B cell (primary cell): ENCODE results near the gene PAM. TPM values are rescaled to one million over a fixed set of nuclear protein-coding genes. Genes with fewer than 3 reads are reported as not detected.

ENCODE experiments used
- ATAC-seq: fragments of 200-7000 bp; cut with Tn5 transposase; one replicate; pipeline ENCODE4 v1.10.0; 2021; ENCODE audit warnings: low read depth, mild to moderate bottlenecking, moderate number of reproducible peaks, moderate library complexity
- CTCF ChIA-PET: fragments of 350-600 bp; sonication (Branson Sonifier 250); formaldehyde crosslinking; loops from one replicate; lab custom pipeline; 2021; ENCODE audit warnings: antibody characterized with exemption, inconsistent platforms; lab: Charles Lee
- POLR2A ChIA-PET: fragments of 350-600 bp; sonication (Branson Sonifier 250); formaldehyde crosslinking; loops from one replicate; lab custom pipeline; 2021; ENCODE audit warnings: antibody characterized with exemption; lab: Charles Lee
- DNase-seq: peaks from one replicate; pipeline ENCODE4 v3.0.0; 2013
- H2AFZ ChIP-seq: 2 replicates; pipeline ENCODE4 v1.6.1; 2012; ENCODE audit warnings: mild to moderate bottlenecking, low read depth, low read length; ENCODE audit not compliant: insufficient read depth, poor library complexity, severe bottlenecking
- H3K27ac ChIP-seq, 2 donors: 1 replicate in 1 of 2; 2 replicates in 1 of 2; pipeline ENCODE4 v1.5.1; 2012 to 2013; ENCODE audit warnings: low read length in 2 of 2, mild to moderate bottlenecking in 2 of 2, moderate library complexity in 1 of 2
- H3K27me3 ChIP-seq, 4 experiments: fragments of 200-600 bp in 1 of 4; sonication (generic) in 1 of 4; replicated peaks in 1 of 4; 1 replicate in 2 of 4; 2 replicates in 2 of 4; pipeline versions ENCODE4 v1.6.1 to v1.7.0; 2013 to 2016; ENCODE audit warnings: low read length in 3 of 4, mild to moderate bottlenecking in 2 of 4, mixed read lengths in 1 of 4, moderate library complexity in 1 of 4; ENCODE audit not compliant: insufficient read depth in 4 of 4, control insufficient read depth in 3 of 4; ENCODE audit errors: control extremely low read depth in 1 of 4
- H3K36me3 ChIP-seq, 2 experiments: replicated peaks in 1 of 2; 1 replicate in 1 of 2; 2 replicates in 1 of 2; pipeline versions ENCODE4 v1.6.1 to v1.7.1; 2013; ENCODE audit warnings: low read length in 1 of 2; ENCODE audit not compliant: insufficient read depth in 2 of 2, control insufficient read depth in 1 of 2; ENCODE audit errors: control extremely low read depth in 1 of 2, extremely low read depth in 1 of 2
- H3K4me1 ChIP-seq, 2 donors: fragments of 200-600 bp in 1 of 2; sonication (generic) in 1 of 2; 1 replicate in 1 of 2; 2 replicates in 1 of 2; pipeline versions ENCODE4 v1.5.1 to v1.6.1; 2013 to 2017; ENCODE audit warnings: low read length in 2 of 2; ENCODE audit not compliant: control insufficient read depth in 2 of 2, insufficient read depth in 2 of 2
- H3K4me2 ChIP-seq: replicated peaks from 2 replicates; pipeline ENCODE3; 2012; ENCODE audit warnings: mild to moderate bottlenecking, low read depth, low read length; ENCODE audit not compliant: poor library complexity, severe bottlenecking
- H3K4me3 ChIP-seq, 5 experiments: fragments of 200-600 bp in 1 of 5; sonication (generic) in 1 of 5; 1 replicate in 3 of 5; 2 replicates in 2 of 5; pipeline versions ENCODE4 v1.5.1 to v1.7.0; 2011 to 2016; ENCODE audit warnings: low read length in 4 of 5, mild to moderate bottlenecking in 4 of 5, low read depth in 2 of 5, control low read depth in 1 of 5, moderate library complexity in 1 of 5; ENCODE audit not compliant: insufficient read depth in 1 of 5; ENCODE audit errors: control extremely low read depth in 1 of 5, extremely low read depth in 1 of 5
- H3K79me2 ChIP-seq: fragments of 200-600 bp; sonication (generic); one replicate; pipeline ENCODE4 v1.6.0; 2016; ENCODE audit warnings: low read length; ENCODE audit not compliant: control insufficient read depth, insufficient read depth
- H3K9ac ChIP-seq: fragments of 200-600 bp; sonication (generic); 2 replicates; pipeline ENCODE4 v1.6.1; 2017; ENCODE audit warnings: mild to moderate bottlenecking, low read length, moderate library complexity
- H3K9me3 ChIP-seq, 3 donors: one replicate each; pipeline versions ENCODE4 v1.6.1 to v1.7.1; 2013; ENCODE audit warnings: low read length in 2 of 3; ENCODE audit not compliant: control insufficient read depth in 2 of 3, insufficient read depth in 1 of 3; ENCODE audit errors: control extremely low read depth in 1 of 3
- H4K20me1 ChIP-seq: 2 replicates; pipeline ENCODE4 v1.6.0; 2012; ENCODE audit warnings: mild to moderate bottlenecking, low read length; ENCODE audit not compliant: insufficient read depth, control insufficient read depth, poor library complexity, severe bottlenecking
- H3K27ac Mint-ChIP-seq: one replicate; pipeline ENCODE4 v1.8.0; 2021; ENCODE audit warnings: mixed read lengths
- H3K27me3 Mint-ChIP-seq: one replicate; pipeline ENCODE4 v1.8.0; 2021; ENCODE audit warnings: mixed read lengths
- H3K4me1 Mint-ChIP-seq: one replicate; pipeline ENCODE4 v1.8.0; 2021; ENCODE audit warnings: mixed read lengths
- H3K4me3 Mint-ChIP-seq: one replicate; pipeline ENCODE4 v1.8.0; 2021; ENCODE audit warnings: mixed read lengths
- H3K9me3 Mint-ChIP-seq: one replicate; pipeline ENCODE4 v1.8.0; 2022; ENCODE audit warnings: mixed read lengths; ENCODE audit not compliant: insufficient read depth
- EZH2 ChIP-seq: IDR thresholded peaks from 2 replicates; pipeline ENCODE4 v1.6.1; 2012; ENCODE audit warnings: borderline replicate concordance, low read depth, mild to moderate bottlenecking, moderate library complexity, low read length; ENCODE audit not compliant: insufficient read depth, poor library complexity, severe bottlenecking
- WGBS: methylation state at CpG from one replicate; pipeline ENCODE4 v1.1.5; 2013; ENCODE audit warnings: missing lambda C conversion rate; ENCODE audit not compliant: insufficient coverage; 5-methylcytosine and 5-hydroxymethylcytosine counted together
- intact Hi-C: fragments of 100-400 bp; cut with micrococcal nuclease; formaldehyde crosslinking; loops from one replicate; pipeline ENCODE4 v1.10.0; 2022
- polyA plus RNA-seq: library from polyadenylated mRNA; depleted of rRNA; stranded (reverse); fragments of >200 nt; gene quantifications from 2 replicates; pipeline ENCODE4 v1.2.3, GENCODE V29; 2012
- total RNA-seq, 2 donors: library from RNA; stranded (reverse); fragments of 120-200 nt in 1 of 2; gene quantifications; 1 replicate in 1 of 2; 2 replicates in 1 of 2; pipeline versions ENCODE4 v1.2.3 to v1.2.4, GENCODE V29; 2013 to 2022
- TF ChIP-seq, protein P1 (sequence below): fragments of 200-600 bp; IDR thresholded peaks from one replicate; pipeline ENCODE4 v1.8.0; 2022; ENCODE audit warnings: antibody characterized with exemption, mild to moderate bottlenecking

Gene PAM
- total and polyA plus RNA-seq, 2 donors (not counting 1 experiment from before 2014, with no cell fraction given), result 1.00 to 34.8 TPM

DNA sequence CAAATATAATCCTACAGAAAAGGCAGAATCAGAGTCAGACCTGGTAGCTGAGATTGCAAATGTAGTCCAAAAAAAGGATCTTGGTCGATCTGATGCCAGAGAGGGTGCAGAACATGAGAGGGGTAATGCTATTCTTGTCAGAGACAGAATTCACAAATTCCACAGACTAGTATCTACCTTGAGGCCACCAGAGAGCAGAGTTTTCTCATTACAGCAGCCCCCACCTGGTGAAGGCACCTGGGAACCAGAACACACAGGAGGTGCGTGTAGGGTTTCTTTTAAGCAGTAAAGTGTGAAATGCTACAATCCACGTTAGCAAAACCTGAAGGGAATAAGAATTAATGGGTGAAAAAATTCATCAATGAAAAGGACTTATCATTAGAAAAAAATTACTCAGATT is 219.1 kb downstream of the PAM start:
- Mint-ChIP-seq H3K4me1 (no peaks in the 10 kb centered on the region), H3K27me3 (no peaks in the 10 kb centered on the region), H3K27ac (no peak overlapping the region), H3K4me3 (no peak overlapping the region), H3K9me3 (no peaks in the 10 kb centered on the region)
- POLR2A ChIA-PET, result no interaction called here
- no CpG with 5 or more reads among the region's 3 CpGs for WGBS
- Histone ChIP-seq H3K9me3 (no peaks in the 10 kb centered on the region), H3K9ac (no peak overlapping the region), H3K4me2 (no peak overlapping the region), H3K4me3 (no peak overlapping the region), H2AFZ (no peak overlapping the region), H3K4me1 (no peaks in the 10 kb centered on the region), H3K27ac (no peak overlapping the region), H3K27me3 (no peaks in the 10 kb centered on the region), H3K36me3 (no peaks in the 10 kb centered on the region), H4K20me1 (no peaks in the 10 kb centered on the region), H3K79me2 (no peaks in the 10 kb centered on the region)
- TF ChIP-seq EZH2, result no peak
- TF ChIP-seq, protein P1, sequence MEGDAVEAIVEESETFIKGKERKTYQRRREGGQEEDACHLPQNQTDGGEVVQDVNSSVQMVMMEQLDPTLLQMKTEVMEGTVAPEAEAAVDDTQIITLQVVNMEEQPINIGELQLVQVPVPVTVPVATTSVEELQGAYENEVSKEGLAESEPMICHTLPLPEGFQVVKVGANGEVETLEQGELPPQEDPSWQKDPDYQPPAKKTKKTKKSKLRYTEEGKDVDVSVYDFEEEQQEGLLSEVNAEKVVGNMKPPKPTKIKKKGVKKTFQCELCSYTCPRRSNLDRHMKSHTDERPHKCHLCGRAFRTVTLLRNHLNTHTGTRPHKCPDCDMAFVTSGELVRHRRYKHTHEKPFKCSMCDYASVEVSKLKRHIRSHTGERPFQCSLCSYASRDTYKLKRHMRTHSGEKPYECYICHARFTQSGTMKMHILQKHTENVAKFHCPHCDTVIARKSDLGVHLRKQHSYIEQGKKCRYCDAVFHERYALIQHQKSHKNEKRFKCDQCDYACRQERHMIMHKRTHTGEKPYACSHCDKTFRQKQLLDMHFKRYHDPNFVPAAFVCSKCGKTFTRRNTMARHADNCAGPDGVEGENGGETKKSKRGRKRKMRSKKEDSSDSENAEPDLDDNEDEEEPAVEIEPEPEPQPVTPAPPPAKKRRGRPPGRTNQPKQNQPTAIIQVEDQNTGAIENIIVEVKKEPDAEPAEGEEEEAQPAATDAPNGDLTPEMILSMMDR, result no peak
- ATAC-seq, result no peak
- no peak for DNase-seq
- CTCF ChIA-PET, result no interaction called here
- intact Hi-C loops, result no loop called here

DNA sequence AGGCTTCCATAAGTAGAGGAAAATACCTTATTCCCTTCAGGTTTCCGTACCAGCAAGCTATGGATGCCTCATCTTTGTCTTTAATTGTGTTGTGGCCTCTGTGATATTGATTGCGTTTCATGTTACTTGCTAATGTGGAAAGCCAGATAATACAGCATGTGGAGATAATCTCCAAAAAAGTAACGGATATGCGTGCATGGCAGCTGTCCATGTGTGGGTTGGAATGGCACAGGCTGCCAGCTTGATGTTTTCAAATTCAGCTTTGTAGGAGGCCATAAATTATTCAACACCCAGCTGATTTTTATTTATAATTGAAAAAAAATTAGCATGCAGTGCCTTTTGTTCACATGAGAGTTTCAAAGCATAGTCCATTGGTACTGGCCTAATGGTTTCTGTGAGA is 219.9 kb downstream of the PAM start:
- ATAC-seq, result no peak
- ChIA-PET CTCF (no interaction called here), POLR2A (no interaction called here)
- H2AFZ ChIP-seq, result no peak overlapping the region
- H3K27me3 ChIP-seq, result no peaks in the 10 kb centered on the region
- no peaks in the 10 kb centered on the region for H4K20me1 ChIP-seq
- no peak overlapping the region for H3K4me2 ChIP-seq
- H3K9me3 Mint-ChIP-seq, result no peaks in the 10 kb centered on the region
- DNase-seq, result no peak
- H3K79me2 ChIP-seq, result no peaks in the 10 kb centered on the region
- H3K27ac Mint-ChIP-seq, result no peak overlapping the region
- H3K9me3 ChIP-seq, result no peaks in the 10 kb centered on the region
- no peaks in the 10 kb centered on the region for H3K4me1 Mint-ChIP-seq
- no peaks in the 10 kb centered on the region for H3K36me3 ChIP-seq
- intact Hi-C loops, result no loop called here
- no peaks in the 10 kb centered on the region for H3K27me3 Mint-ChIP-seq
- no peak overlapping the region for H3K27ac ChIP-seq
- no peak overlapping the region for H3K9ac ChIP-seq
- no peak overlapping the region for H3K4me3 Mint-ChIP-seq
- no peaks in the 10 kb centered on the region for H3K4me1 ChIP-seq
- H3K4me3 ChIP-seq, result no peak overlapping the region
- no CpG with 5 or more reads among the region's 4 CpGs for WGBS
- TF ChIP-seq, protein P1, result no peak
- TF ChIP-seq EZH2, result no peak
